Fibroblast of mammary gland (primary cell): Measurements from ENCODE around the gene CST6.

ENCODE experiments used
- DNase-seq: peaks from one replicate; pipeline ENCODE4 v3.0.0-alpha.2; 2010; ENCODE audit warnings: low read depth
- H3K4me3 ChIP-seq: 2 replicates; pipeline ENCODE4 v1.5.1; 2011; ENCODE audit warnings: low read depth, mild to moderate bottlenecking, low read length, moderate library complexity; ENCODE audit not compliant: control insufficient read depth
- TF ChIP-seq, protein P1 (sequence below): conservative IDR thresholded peaks from 2 replicates; pipeline ENCODE4 v1.5.1; 2011; ENCODE audit warnings: low read depth, low read length, inconsistent platforms; ENCODE audit not compliant: control insufficient read depth, insufficient read depth

Gene CST6

GRCh38 chr11:66056501-66056900 lies 44.7 kb downstream of the CST6 start:
- TF ChIP-seq, protein P1, sequence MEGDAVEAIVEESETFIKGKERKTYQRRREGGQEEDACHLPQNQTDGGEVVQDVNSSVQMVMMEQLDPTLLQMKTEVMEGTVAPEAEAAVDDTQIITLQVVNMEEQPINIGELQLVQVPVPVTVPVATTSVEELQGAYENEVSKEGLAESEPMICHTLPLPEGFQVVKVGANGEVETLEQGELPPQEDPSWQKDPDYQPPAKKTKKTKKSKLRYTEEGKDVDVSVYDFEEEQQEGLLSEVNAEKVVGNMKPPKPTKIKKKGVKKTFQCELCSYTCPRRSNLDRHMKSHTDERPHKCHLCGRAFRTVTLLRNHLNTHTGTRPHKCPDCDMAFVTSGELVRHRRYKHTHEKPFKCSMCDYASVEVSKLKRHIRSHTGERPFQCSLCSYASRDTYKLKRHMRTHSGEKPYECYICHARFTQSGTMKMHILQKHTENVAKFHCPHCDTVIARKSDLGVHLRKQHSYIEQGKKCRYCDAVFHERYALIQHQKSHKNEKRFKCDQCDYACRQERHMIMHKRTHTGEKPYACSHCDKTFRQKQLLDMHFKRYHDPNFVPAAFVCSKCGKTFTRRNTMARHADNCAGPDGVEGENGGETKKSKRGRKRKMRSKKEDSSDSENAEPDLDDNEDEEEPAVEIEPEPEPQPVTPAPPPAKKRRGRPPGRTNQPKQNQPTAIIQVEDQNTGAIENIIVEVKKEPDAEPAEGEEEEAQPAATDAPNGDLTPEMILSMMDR: no peak
- H3K4me3 ChIP-seq: no peak overlapping the region
- no peak for DNase-seq

DNA sequence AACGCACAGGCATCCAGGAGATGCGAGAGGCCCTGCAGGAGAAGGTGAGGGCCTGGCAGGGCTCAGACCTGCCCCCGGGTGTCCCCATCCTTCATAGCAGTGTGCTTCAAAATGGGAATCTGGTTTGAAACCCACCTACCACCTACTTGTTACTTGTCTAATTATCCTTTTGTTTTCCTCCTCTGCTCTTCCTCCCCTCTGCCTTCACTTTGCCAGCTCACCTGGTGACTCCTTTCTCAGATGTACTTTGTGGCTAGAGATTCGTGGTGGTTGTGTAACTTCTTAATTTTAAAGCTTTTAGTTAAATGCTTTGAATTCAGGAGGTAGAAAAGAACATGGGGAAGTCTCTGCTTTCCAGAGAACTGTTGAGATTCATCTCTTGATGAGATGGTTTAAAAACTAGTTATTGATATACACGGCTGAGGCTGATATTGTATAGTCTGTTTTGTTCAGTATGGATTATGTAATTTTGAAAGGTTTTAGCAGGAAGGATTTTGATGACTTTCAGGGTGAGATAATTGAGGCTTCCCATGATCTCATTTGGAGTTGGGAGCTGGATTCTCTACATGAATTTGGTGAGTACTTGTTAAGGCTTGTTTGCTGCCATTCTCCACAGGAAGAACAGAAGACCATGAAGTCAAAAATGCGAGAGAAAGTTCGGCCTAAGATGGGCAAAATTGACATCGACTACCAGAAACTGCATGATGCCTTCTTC lies 48.3 kb downstream of the CST6 start:
- DNase-seq: no peak
- H3K4me3 ChIP-seq: no peak overlapping the region
- TF ChIP-seq, protein P1: no peak

GRCh38 chr11:66061268-66061667 lies 49.5 kb downstream of the CST6 start:
- no peak for DNase-seq
- TF ChIP-seq, protein P1: no peak
- H3K4me3 ChIP-seq: no peak overlapping the region

DNA sequence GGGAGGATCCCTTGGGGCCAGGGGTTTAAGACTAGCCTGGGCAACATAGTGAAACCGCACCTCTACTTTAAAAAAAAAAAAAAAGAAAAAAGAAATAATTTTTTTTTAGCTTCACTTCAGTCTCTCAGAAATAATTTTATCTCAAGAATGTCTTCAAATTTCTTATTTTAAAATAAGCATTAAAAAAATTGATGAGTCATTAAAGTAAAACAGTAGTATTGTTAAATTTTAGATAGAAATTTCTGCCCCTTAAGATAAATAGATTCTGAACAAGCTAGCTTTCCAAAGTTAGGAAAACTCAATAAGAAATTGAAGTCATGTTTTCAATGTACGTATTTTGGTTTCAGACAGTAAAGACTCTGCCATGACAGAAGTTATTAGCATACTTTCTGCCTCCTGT lies 50.6 kb downstream of the CST6 start:
- DNase-seq: no peak
- H3K4me3 ChIP-seq: no peak overlapping the region
- TF ChIP-seq, protein P1: no peak
